ENCODE results near the gene SMO. TPM values are rescaled to one million over a fixed set of nuclear protein-coding genes. Genes with fewer than 3 reads are reported as not detected.

SMO gene
- total and polyA plus RNA-seq, 4 donors = 2.9 to 16.3 (median 10.7) TPM

- TF ChIP-seq REST (IDR thresholded peaks at IDR 0.05) (no peak), NR2F2 (IDR thresholded peaks at IDR 0.05) (no peak), TAF1 (conservative IDR thresholded peaks at IDR 0.05) (no peak), ATF3 (IDR thresholded peaks at IDR 0.05) (no peak)
These were observed 43.4 kb upstream of the SMO start (continued) for GRCh38 chr7:129144834-129145668.

- H3K27me3 ChIP-seq (ENCODE audit: control insufficient read depth in 4 of 4, insufficient read depth in 4 of 4, low read length in 3 of 4) = no peaks in the 10 kb centered on the region
- no peak overlapping the region for H3K4me3 ChIP-seq (ENCODE audit: low read depth in 1 of 3, low read length in 3 of 3)
- TF ChIP-seq HNF4A (conservative IDR thresholded peaks at IDR 0.05) (no peak), FOXA2 (IDR thresholded peaks at IDR 0.05) (no peak), HNF4G (IDR thresholded peaks at IDR 0.05) (no peak), RAD21 (IDR thresholded peaks at IDR 0.05) (no peak), ATF3 (IDR thresholded peaks at IDR 0.05) (no peak), RXRA (IDR thresholded peaks at IDR 0.05) (no peak), JUND (IDR thresholded peaks at IDR 0.05) (no peak), YY1 (IDR thresholded peaks at IDR 0.05) (no peak), GABPA (IDR thresholded peaks at IDR 0.05 in 1 of 2, conservative IDR thresholded peaks at IDR 0.05 in 1 of 2) (no peak), CTCF (IDR thresholded peaks at IDR 0.05; ENCODE audit: low read depth, low read length, missing input control) (no peak), MAX (IDR thresholded peaks at IDR 0.05) (no peak), FOXA1 (IDR thresholded peaks at IDR 0.05) (no peak), TAF1 (conservative IDR thresholded peaks at IDR 0.05) (no peak), EGR1 (IDR thresholded peaks at IDR 0.05; ENCODE audit: low read depth in 2 of 2) (no peak), NR2F2 (IDR thresholded peaks at IDR 0.05) (no peak), REST (IDR thresholded peaks at IDR 0.05) (no peak), SP1 (IDR thresholded peaks at IDR 0.05) (no peak)
- TF ChIP-seq, protein P1, sequence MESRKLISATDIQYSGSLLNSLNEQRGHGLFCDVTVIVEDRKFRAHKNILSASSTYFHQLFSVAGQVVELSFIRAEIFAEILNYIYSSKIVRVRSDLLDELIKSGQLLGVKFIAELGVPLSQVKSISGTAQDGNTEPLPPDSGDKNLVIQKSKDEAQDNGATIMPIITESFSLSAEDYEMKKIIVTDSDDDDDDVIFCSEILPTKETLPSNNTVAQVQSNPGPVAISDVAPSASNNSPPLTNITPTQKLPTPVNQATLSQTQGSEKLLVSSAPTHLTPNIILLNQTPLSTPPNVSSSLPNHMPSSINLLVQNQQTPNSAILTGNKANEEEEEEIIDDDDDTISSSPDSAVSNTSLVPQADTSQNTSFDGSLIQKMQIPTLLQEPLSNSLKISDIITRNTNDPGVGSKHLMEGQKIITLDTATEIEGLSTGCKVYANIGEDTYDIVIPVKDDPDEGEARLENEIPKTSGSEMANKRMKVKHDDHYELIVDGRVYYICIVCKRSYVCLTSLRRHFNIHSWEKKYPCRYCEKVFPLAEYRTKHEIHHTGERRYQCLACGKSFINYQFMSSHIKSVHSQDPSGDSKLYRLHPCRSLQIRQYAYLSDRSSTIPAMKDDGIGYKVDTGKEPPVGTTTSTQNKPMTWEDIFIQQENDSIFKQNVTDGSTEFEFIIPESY (IDR thresholded peaks at IDR 0.05) = no peak
- WGBS = 79% methylated on average over 8 of the region's 8 CpGs
- H3K9ac ChIP-seq (ENCODE audit: low read depth in 1 of 2, low read length in 2 of 2) = no peak overlapping the region
- no peak for DNase-seq (ENCODE audit: low spot score)
- H3K36me3 ChIP-seq (ENCODE audit: control insufficient read depth in 4 of 4, insufficient read depth in 3 of 4, low read depth in 1 of 4, low read length in 3 of 4) = no peaks in the 10 kb centered on the region
- peaks cover 0 to 18% (median 15%) of the 10 kb centered on the region in 4 donors for H3K4me1 ChIP-seq (ENCODE audit: control insufficient read depth in 4 of 4, insufficient read depth in 4 of 4, low read length in 3 of 4)
- peak overlapping the region in 1 of 2 donors; percentile 11 for H3K27ac ChIP-seq (ENCODE audit: low read depth in 1 of 2, low read length in 2 of 2)
- H3K9me3 ChIP-seq (ENCODE audit: control insufficient read depth in 4 of 4, low read length in 3 of 4) = no peaks in the 10 kb centered on the region
These were observed 42.0 kb upstream of the SMO start for GRCh38 chr7:129146237-129146979.

All from liver (tissue), 9 donors.